K562 (cell line): Measurements from ENCODE around the gene RHOB. TPM values are rescaled to one million over a fixed set of nuclear protein-coding genes. Genes with fewer than 3 reads are reported as not detected.

Experiments
- ATAC-seq: fragments of 200-7000 bp; cut with Tn5 transposase; 3 replicates; pipeline ENCODE4 v1.9.1; 2020; ENCODE audit warnings: moderate library complexity
- BruUV-seq: library from RNA; stranded (reverse); fragments of 400-500 nt; replicated peaks from 2 replicates; lab custom pipeline; 2021; lab: Mats Ljungman, UMichigan
- CTCF ChIA-PET: fragments of 300-600 bp; formaldehyde crosslinking; extraction: SDS; loops from one replicate; lab custom pipeline; 2021; ENCODE audit warnings: low intra/inter-chr PET ratio; lab: Yijun Ruan, JAX
- POLR2A ChIA-PET: fragments of 300-600, 350-650 bp; sonication (Branson Sonifier 250); formaldehyde crosslinking; extraction: SDS; loops from one replicate; lab custom pipeline; 2021; ENCODE audit warnings: antibody characterized with exemption, inconsistent platforms; lab: Yijun Ruan, JAX
- DNase-seq, 4 experiments: peaks; one replicate each; pipeline versions ENCODE4 v3.0.0 to v3.0.0-alpha.2; 2011 to 2018; ENCODE audit warnings: low spot score in 3 of 4, mixed read lengths in 3 of 4; ENCODE audit errors: extremely low read depth in 1 of 4
- FAIRE-seq: peaks from 2 replicates; lab custom pipeline; 2011; peaks lifted over from hg19 to GRCh38; lab: Jason Lieb, UNC
- H2AFZ ChIP-seq: 2 replicates; pipeline ENCODE4 v1.6.0; 2011; ENCODE audit warnings: low read depth, low read length, control low read depth, inconsistent platforms
- H3K27ac ChIP-seq: fragments of 200-600 bp; 3 replicates; pipeline ENCODE4 v1.8.0; 2011; ENCODE audit warnings: low read depth, mild to moderate bottlenecking, control low read depth, inconsistent platforms, low read length, moderate library complexity, mixed read lengths; ENCODE audit errors: extremely low read depth
- H3K27me3 ChIP-seq, 2 experiments: fragments of 300-600 bp in 1 of 2; 2 replicates in 1 of 2; 3 replicates in 1 of 2; pipeline versions ENCODE4 v1.6.0 to v1.8.0; 2011; ENCODE audit warnings: inconsistent platforms in 2 of 2, low read length in 2 of 2, mild to moderate bottlenecking in 1 of 2, mixed read lengths in 1 of 2, moderate library complexity in 1 of 2; ENCODE audit not compliant: control insufficient read depth in 2 of 2, insufficient read depth in 2 of 2
- H3K36me3 ChIP-seq: fragments of 300-600 bp; 3 replicates; pipeline ENCODE4 v1.8.0; 2011; ENCODE audit warnings: mild to moderate bottlenecking, low read length, inconsistent platforms; ENCODE audit not compliant: control insufficient read depth, insufficient read depth
- H3K4me1 ChIP-seq, 2 experiments: fragments of 200-600 bp in 1 of 2; replicated peaks in 1 of 2; 2 replicates in 1 of 2; 3 replicates in 1 of 2; pipeline versions ENCODE4 v1.5.1 to v1.8.0; 2011; ENCODE audit warnings: inconsistent platforms in 2 of 2, low read length in 2 of 2, mild to moderate bottlenecking in 1 of 2, mixed read lengths in 1 of 2, moderate library complexity in 1 of 2; ENCODE audit not compliant: control insufficient read depth in 2 of 2, insufficient read depth in 2 of 2
- H3K4me2 ChIP-seq: 2 replicates; pipeline ENCODE4 v1.6.1; 2011; ENCODE audit warnings: low read length, control low read depth, inconsistent platforms, mixed read lengths; ENCODE audit not compliant: insufficient read depth
- H3K4me3 ChIP-seq: fragments of 200-600 bp; sonication (generic), shearing (Covaris generic); 2 replicates; pipeline ENCODE4 v1.5.1; 2016; ENCODE audit warnings: control low read depth, inconsistent platforms
- H3K79me2 ChIP-seq: fragments of 200-600 bp; 3 replicates; pipeline ENCODE4 v1.8.0; 2011; ENCODE audit warnings: low read length, inconsistent platforms; ENCODE audit not compliant: control insufficient read depth, insufficient read depth
- H3K9ac ChIP-seq, 2 experiments: 2 replicates each; pipeline versions ENCODE4 v1.6.0 to v1.6.1; 2011; ENCODE audit warnings: low read depth in 2 of 2, low read length in 2 of 2, control low read depth in 1 of 2, inconsistent platforms in 1 of 2, mild to moderate bottlenecking in 1 of 2, mixed read lengths in 1 of 2; ENCODE audit not compliant: insufficient read depth in 1 of 2
- H3K9me1 ChIP-seq: one replicate; pipeline ENCODE4 v1.6.0; 2011; ENCODE audit warnings: inconsistent platforms, mild to moderate bottlenecking, low read length, moderate library complexity; ENCODE audit not compliant: control insufficient read depth, insufficient read depth
- H3K9me3 ChIP-seq: replicated peaks from 2 replicates; pipeline ENCODE4 v1.5.1; 2011; ENCODE audit warnings: low read depth, low read length, inconsistent platforms; ENCODE audit not compliant: control insufficient read depth, insufficient read depth
- H4K20me1 ChIP-seq: replicated peaks from 2 replicates; pipeline ENCODE4 v1.6.1; 2011; ENCODE audit warnings: low read length, inconsistent platforms, mixed read lengths; ENCODE audit not compliant: control insufficient read depth, insufficient read depth
- E2F4 ChIP-seq: sonication (generic); formaldehyde crosslinking; IDR thresholded peaks from 2 replicates; pipeline ENCODE4 v1.8.0; 2022; ENCODE audit warnings: mild to moderate bottlenecking, low read depth, missing genetic modification reagents
- TFAP4 ChIP-seq: sonication (generic); formaldehyde crosslinking; IDR thresholded peaks from 2 replicates; pipeline ENCODE4 v1.8.0; 2022; ENCODE audit warnings: missing genetic modification reagents, mild to moderate bottlenecking, moderate library complexity, borderline replicate concordance
- TGIF2 ChIP-seq: sonication (generic); formaldehyde crosslinking; IDR thresholded peaks from 2 replicates; pipeline ENCODE4 v1.8.1; 2022; ENCODE audit warnings: mild to moderate bottlenecking, missing genetic modification reagents, moderate library complexity
- ZBTB1 ChIP-seq: sonication (generic); formaldehyde crosslinking; IDR thresholded peaks from 2 replicates; pipeline ENCODE4 v1.8.1; 2023; ENCODE audit warnings: missing genetic modification reagents, low read depth, mild to moderate bottlenecking, borderline replicate concordance
- ZNF518B ChIP-seq: fragments of 250-450 bp; sonication (Bioruptor Pico); IDR thresholded peaks from 2 replicates; pipeline ENCODE4 v1.5.0; 2021; ENCODE audit warnings: mild to moderate bottlenecking, moderate library complexity
- ZNF583 ChIP-seq: fragments of 250-450 bp; sonication (Bioruptor Pico); IDR thresholded peaks from 2 replicates; pipeline ENCODE4 v1.4.0; 2020
- WGBS: fragments of 100-300 bp; shearing (Covaris generic); methylation state at CpG from one replicate; pipeline ENCODE4 v1.1.6; 2016; ENCODE audit warnings: low coverage, mixed read lengths; ENCODE audit not compliant: insufficient coverage; ENCODE audit errors: missing lambda C conversion rate; 5-methylcytosine and 5-hydroxymethylcytosine counted together
- in situ Hi-C: fragments of 300-500 bp; cut with MboI; formaldehyde crosslinking; loops from 4 replicates; pipeline ENCODE4 v1.15.0; 2018; ENCODE audit warnings: inconsistent platforms, mixed read lengths
- intact Hi-C: fragments of 100-400 bp; cut with micrococcal nuclease; formaldehyde crosslinking; loops from 2 replicates; pipeline ENCODE4 v1.14.2; 2022
- polyA plus RNA-seq, 8 experiments: library from polyadenylated mRNA; depleted of rRNA in 4 of 8; stranded (reverse) in 5 of 8; unstranded in 3 of 8; fragments of >200 nt; fragmentation: Nextera tagmentation in 2 of 8; fragmentation: Illumina TruSeq in 1 of 8; extraction: Ambion mirVana in 2 of 8; extraction: Trizol in 1 of 8; gene quantifications; 2 replicates each; pipeline versions ENCODE4 v1.2.1 to v1.2.3, GENCODE V29; 2011 to 2014; ENCODE audit warnings: inconsistent platforms in 1 of 8, missing spikeins in 1 of 8
- total RNA-seq, 7 experiments: library from RNA; depleted of rRNA in 6 of 7; stranded (reverse); fragments of >200 nt in 6 of 7; fragmentation: Illumina TruSeq in 2 of 7; extraction: Trizol in 2 of 7; gene quantifications; 2 replicates each; pipeline versions ENCODE4 v1.2.1 to v1.2.3, GENCODE V29; 2011 to 2021; ENCODE audit warnings: low replicate concordance in 1 of 7

The RHOB gene
- total and polyA plus RNA-seq, 9 of the 15 experiments (the other 6 are each of a cell fraction or from before 2014, with no cell fraction given) = 0.07 to 4.8 (median 1.1) TPM

DNA sequence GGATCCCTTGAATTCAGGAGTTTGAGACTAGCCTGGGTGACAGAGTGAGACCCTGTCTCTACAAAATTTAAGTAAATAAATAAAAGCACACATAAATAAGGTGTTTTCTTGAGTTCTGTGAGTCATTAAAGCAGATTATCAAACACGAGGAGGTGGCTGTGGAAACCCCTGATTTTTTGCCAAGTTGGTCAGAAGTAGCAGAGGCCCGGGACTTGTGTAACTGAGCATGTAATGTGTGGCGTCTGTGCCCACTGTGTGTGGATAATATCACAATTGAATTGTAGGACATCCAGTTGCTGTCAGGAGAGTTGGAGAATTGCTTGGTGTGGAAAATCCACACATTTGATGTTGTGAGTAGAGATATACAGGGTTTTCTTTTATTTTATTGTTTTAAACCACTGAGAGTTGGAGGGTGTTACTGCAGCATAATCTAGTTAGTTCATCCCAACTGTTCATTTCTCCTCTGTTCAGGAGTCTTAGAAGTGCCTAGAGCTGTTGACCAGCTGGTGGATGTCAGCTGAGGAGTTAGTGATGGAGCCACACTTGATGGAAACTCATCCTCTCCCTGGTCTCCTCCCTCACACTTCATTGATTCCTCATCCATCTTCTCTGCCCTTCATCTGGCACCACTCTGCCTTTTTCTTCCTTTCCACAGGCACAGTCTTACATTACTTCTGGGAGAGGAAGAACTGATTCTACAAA lies 45.9 kb upstream of the RHOB start:
- H3K4me1 ChIP-seq = no peaks in the 10 kb centered on the region
- H3K27ac ChIP-seq = no peak overlapping the region
- H3K36me3 ChIP-seq = no peaks in the 10 kb centered on the region
- ChIA-PET POLR2A (no interaction called here), CTCF (no interaction called here)
- no peak overlapping the region for H3K9ac ChIP-seq
- peaks cover 15 to 35% of the 10 kb centered on the region in 2 experiments for H3K27me3 ChIP-seq
- in situ Hi-C loops (no loop called here), intact Hi-C loops (no loop called here)
- FAIRE-seq (no peak), ATAC-seq (no peak), DNase-seq (no peak)
- no peaks in the 10 kb centered on the region for H3K9me3 ChIP-seq
- no TSS peak for BruUV-seq
- H3K9me1 ChIP-seq = peaks cover 2% of the 10 kb centered on the region
- no peaks in the 10 kb centered on the region for H3K79me2 ChIP-seq
- no peaks in the 10 kb centered on the region for H4K20me1 ChIP-seq
- H3K4me3 ChIP-seq = no peak overlapping the region
- WGBS = 0% methylated on average over 3 of the region's 3 CpGs
- no peak for TF ChIP-seq TFAP4 (CRISPR knock-in tag)
- TF ChIP-seq ZBTB1 (CRISPR knock-in tag) = no peak
- TF ChIP-seq E2F4 = no peak
- no peak for TF ChIP-seq TGIF2 (CRISPR knock-in tag)
- no peak for TF ChIP-seq ZNF518B (CRISPR knock-in tag)
- no peak for TF ChIP-seq ZNF583 (CRISPR knock-in tag)
- H2AFZ ChIP-seq = no peak overlapping the region
- no peak overlapping the region for H3K4me2 ChIP-seq
